Choroid plexus epithelial cell (primary cell): ENCODE data around the gene AP5Z1.

Experiments
- DNase-seq: peaks from one replicate; pipeline ENCODE4 v3.0.0-alpha.2; 2010; ENCODE audit warnings: low read depth
- H3K4me3 ChIP-seq: 2 replicates; pipeline ENCODE4 v1.5.1; 2011; ENCODE audit warnings: low read depth, mild to moderate bottlenecking, control low read depth, low read length, moderate library complexity
- CTCF ChIP-seq: conservative IDR thresholded peaks from 2 replicates; pipeline ENCODE4 v1.5.1; 2011; ENCODE audit warnings: low read depth, mild to moderate bottlenecking, control low read depth, inconsistent platforms, low read length, moderate library complexity

Gene AP5Z1

DNA sequence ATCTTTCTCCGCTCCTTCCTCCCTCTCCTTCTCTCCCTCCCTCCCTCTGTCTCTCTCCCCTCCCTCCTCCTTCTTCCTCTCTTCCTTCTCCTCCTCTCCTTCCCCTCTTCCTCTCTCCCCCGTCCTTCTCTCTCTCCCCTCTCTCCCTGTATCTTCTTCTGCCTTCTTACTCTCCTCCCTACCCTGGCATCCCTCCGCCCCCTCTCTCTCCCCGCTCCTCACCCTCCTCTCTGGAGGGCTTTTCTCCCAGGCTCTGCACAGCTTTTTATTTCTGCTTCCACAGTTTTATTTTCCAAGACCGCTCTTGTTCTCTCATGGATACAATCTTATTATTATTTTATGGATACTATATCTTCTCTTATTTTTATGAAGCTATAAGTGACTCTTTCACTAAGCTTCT is 32.6 kb downstream of the AP5Z1 start:
- TF ChIP-seq CTCF = no peak
- no peak for DNase-seq
- H3K4me3 ChIP-seq = no peak overlapping the region

- no peak for TF ChIP-seq CTCF
- no peak overlapping the region for H3K4me3 ChIP-seq
These were observed 33.1 kb downstream of the AP5Z1 start for GRCh38 chr7:4808565-4808964.

DNA sequence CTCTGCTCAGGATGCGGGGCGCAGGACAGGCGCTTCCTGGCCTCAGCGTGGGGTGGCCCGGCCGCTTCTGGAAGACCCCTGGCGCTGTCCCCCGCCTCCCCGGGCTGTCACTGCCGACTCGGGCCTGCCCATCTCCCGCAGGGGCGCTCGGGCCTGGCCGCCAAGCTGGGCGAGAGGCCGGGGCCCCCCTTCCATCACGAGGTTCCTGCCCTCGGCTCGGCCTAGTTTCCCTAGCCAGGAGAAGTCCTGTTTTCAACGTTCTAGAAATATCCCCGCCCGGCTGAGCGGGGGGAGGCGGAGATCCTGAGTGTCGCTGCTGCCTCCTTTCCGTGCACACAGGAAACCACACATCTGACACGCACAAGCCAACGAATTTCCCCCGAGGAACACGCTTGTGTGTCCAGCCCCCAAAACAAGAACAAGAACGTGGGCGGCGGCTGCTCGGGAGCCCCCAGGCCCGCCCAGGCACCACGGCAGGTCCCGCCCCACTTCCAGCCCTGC is 33.7 kb downstream of the AP5Z1 start:
- H3K4me3 ChIP-seq = no peak overlapping the region
- DNase-seq = no peak
- no peak for TF ChIP-seq CTCF

More at GRCh38 chr7:4808565-4808964, 33.1 kb downstream of the AP5Z1 start:
- DNase-seq = no peak

DNA sequence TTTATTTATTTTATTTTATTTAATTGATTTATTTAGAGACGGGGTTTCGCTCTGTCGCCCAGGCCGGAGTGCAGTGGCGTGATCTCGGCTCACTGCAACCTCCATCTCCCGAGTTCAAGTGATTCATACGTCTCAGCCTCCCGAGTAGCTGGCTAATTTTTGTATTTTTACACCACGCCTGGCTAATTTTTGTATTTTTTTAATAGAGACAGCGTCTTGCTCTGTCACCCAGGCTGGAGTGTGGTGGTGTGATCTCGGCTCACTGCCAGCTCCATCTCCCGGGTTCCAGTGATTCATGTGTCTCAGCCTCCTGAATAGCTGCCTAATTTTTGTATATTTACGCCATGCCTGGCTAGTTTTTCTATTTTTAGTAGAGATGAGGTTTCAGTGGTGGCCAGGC is 34.2 kb downstream of the AP5Z1 start:
- H3K4me3 ChIP-seq = no peak overlapping the region
- no peak for DNase-seq
- no peak for TF ChIP-seq CTCF

DNA sequence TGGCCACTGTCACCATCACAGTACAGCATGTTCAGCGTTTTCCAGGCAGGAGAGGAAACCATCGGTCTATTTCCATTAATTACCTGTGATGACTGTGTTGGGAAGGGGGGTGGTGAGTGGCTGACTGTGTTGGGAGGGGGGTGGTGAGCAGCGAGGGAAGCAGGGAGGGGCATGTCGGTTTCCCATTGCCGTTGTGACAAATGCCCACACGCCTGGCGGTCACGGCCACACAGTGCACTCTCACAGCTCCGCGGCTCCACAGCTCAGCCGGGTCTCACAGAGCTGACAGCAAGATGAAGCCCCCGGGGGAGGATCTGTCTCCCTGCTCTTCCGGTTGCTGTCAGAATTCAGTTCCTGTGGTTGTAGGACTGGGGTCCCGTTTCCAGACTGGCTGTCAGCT is 39.0 kb downstream of the AP5Z1 start:
- no peak for TF ChIP-seq CTCF
- H3K4me3 ChIP-seq = no peak overlapping the region
- no peak for DNase-seq

DNA sequence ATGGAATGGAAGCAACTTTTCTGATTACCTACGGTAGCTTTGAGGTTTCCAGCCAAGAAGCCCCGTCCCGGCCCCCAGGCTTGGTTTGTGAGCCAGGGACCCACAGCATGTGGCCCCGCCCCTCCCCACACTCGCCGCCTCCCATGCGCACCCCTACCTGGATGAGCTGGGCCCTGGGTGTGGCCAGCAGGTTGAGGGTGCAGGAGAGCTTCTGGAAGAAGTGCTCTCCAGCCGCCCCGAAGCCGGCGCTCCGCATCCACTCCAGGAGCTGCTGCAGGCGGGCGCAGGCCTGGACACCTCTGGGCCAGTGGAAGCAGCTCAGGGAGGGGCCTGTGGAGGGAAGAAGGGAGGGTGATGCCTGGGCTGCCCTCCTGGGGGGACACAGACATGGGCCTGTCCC is 39.7 kb downstream of the AP5Z1 start:
- H3K4me3 ChIP-seq = no peak overlapping the region
- DNase-seq = no peak
- no peak for TF ChIP-seq CTCF

GRCh38 chr7:4815609-4816418 is 40.4 kb downstream of the AP5Z1 start:
- H3K4me3 ChIP-seq = no peak overlapping the region
- DNase-seq = no peak
- peak; percentile 1 for TF ChIP-seq CTCF
